ENCODE data around the gene EPYC. TPM values are rescaled to one million over a fixed set of nuclear protein-coding genes. Genes with fewer than 3 reads are reported as not detected.

Gene EPYC
- polyA plus RNA-seq, 1 experiment: 0.11 TPM

DNA sequence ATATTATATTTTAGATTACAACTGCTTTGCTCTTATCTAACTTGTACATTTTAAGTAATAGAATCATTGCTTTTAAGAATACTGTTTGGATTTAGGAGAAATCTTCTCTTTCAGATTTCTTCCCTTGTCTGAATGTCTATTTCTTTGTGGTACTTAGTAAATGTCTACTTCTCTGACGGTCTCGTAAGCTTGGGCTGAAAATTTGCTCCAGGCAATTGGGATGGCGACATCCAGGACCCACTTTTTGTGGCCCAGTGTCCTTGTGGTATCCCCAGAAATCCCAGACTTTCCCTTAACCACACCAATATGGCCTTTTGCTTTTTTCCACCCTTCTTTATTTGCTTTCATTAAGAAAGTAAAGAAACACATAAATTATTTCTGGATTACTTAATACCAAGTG, 25.8 kb downstream of the EPYC start:
- Histone ChIP-seq H3K27ac (ENCODE audit: low read depth, low read length) (no peak overlapping the region), H3K4me3 (ENCODE audit: low read depth, low read length) (no peak overlapping the region), H3K9me3 (ENCODE audit: control insufficient read depth, insufficient read depth, low read length) (no peaks in the 10 kb centered on the region), H3K27me3 (ENCODE audit: control insufficient read depth, insufficient read depth, low read length) (no peaks in the 10 kb centered on the region)
- CTCF ChIA-PET: interaction anchor here (0.6 to 4.9 kb wide), 64 partner anchors 10 to 1288 kb away, joined by 3 to 97 read pairs (median 4); partner anchors contain the start of gene LUM
- DNase-seq (ENCODE audit: low read depth, low spot score): no peak
- POLR2A ChIA-PET: interaction anchor here (0.7 to 1.1 kb wide), 2 partner anchors 192 to 236 kb away, joined by 3 to 4 read pairs; no protein-coding TSS in a partner anchor
- TF ChIP-seq, protein P1, sequence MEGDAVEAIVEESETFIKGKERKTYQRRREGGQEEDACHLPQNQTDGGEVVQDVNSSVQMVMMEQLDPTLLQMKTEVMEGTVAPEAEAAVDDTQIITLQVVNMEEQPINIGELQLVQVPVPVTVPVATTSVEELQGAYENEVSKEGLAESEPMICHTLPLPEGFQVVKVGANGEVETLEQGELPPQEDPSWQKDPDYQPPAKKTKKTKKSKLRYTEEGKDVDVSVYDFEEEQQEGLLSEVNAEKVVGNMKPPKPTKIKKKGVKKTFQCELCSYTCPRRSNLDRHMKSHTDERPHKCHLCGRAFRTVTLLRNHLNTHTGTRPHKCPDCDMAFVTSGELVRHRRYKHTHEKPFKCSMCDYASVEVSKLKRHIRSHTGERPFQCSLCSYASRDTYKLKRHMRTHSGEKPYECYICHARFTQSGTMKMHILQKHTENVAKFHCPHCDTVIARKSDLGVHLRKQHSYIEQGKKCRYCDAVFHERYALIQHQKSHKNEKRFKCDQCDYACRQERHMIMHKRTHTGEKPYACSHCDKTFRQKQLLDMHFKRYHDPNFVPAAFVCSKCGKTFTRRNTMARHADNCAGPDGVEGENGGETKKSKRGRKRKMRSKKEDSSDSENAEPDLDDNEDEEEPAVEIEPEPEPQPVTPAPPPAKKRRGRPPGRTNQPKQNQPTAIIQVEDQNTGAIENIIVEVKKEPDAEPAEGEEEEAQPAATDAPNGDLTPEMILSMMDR (IDR thresholded peaks at IDR 0.05; ENCODE audit: low read depth, low read length): no peak

DNA sequence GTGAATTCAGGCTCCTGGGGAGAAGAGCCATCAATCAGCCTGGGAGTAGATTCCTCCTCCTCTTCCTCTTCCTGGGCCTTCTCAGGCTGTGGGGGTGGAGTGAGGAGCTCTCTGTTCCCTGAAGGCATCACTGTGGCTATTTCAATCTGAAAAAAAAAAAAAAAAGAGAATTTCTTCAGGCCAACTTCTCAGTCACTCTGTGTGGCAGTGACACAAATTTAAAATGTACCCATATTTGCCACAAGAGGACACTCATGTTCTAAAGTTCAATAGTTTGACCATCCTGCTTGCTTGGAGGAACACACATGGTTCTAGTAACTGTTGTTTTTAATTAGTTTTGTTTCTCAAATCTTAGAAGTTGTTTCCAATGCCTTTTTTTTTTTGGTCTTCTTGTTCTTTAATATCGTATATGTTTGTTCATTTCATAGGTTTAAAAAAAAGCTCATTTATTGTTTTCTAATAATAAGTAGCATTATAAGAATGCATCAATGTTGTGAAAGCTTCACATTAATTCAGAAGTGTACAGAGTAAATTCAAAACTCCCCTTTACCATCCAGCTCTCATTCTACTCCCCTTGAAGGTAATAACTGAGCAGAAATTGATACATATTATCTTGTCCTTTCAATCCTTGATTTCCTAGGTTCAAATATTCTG, 26.5 kb downstream of the EPYC start:
- Histone ChIP-seq H3K27ac (ENCODE audit: low read depth, low read length) (no peak overlapping the region), H3K4me3 (ENCODE audit: low read depth, low read length) (no peak overlapping the region), H3K27me3 (ENCODE audit: control insufficient read depth, insufficient read depth, low read length) (no peaks in the 10 kb centered on the region), H3K9me3 (ENCODE audit: control insufficient read depth, insufficient read depth, low read length) (no peaks in the 10 kb centered on the region)
- ChIA-PET CTCF (interaction anchor here (0.6 to 4.9 kb wide), 88 partner anchors 8 to 1523 kb away, joined by 3 to 97 read pairs (median 4); partner anchors contain the start of gene LUM), POLR2A (interaction anchor here (0.7 kb wide), 2 partner anchors 31 to 237 kb away, joined by 3 to 4 read pairs; no protein-coding TSS in a partner anchor)
- DNase-seq (ENCODE audit: low read depth, low spot score): peak; percentile 56
- TF ChIP-seq, protein P1 (IDR thresholded peaks at IDR 0.05; ENCODE audit: low read depth, low read length): peak; percentile 79

- POLR2A ChIA-PET: no interaction called here
- DNase-seq (ENCODE audit: low read depth, low spot score): no peak
Measured at GRCh38 chr12:90977224-90977623, 27.5 kb downstream of the EPYC start.

DNA sequence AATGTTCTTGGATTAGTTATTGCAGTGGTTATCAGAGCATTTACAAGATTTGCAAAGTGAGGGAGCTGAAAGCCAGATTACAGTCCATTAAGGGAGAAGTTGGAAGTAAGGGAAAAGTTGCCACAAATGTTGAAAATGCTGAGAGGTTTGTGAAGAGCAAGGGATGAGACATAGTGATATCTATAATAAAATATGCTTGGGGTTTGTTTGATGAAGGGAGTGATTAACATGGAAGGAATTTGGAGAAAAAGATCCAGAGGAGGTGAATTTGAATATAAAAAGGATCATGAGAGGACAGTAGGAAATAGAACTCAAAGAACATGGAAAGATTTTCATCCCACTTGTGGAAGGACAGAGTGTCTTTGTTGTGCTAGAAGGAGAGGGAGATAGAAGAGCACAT, 30.5 kb downstream of the EPYC start:
- CTCF ChIA-PET: interaction anchor here (1.0 kb wide), 1 partner anchor 15 kb away, joined by 5 read pairs; no protein-coding TSS in a partner anchor
- no peak for DNase-seq (ENCODE audit: low read depth, low spot score)
- H3K27ac ChIP-seq (ENCODE audit: low read depth, low read length): no peak overlapping the region
- no peak overlapping the region for H3K4me3 ChIP-seq (ENCODE audit: low read depth, low read length)
- POLR2A ChIA-PET: no interaction called here
- TF ChIP-seq, protein P1 (IDR thresholded peaks at IDR 0.05; ENCODE audit: low read depth, low read length): no peak
- no peaks in the 10 kb centered on the region for H3K9me3 ChIP-seq (ENCODE audit: control insufficient read depth, insufficient read depth, low read length)
- H3K27me3 ChIP-seq (ENCODE audit: control insufficient read depth, insufficient read depth, low read length): no peaks in the 10 kb centered on the region

More at GRCh38 chr12:90977224-90977623, 27.5 kb downstream of the EPYC start:
- Histone ChIP-seq H3K4me3 (ENCODE audit: low read depth, low read length) (no peak overlapping the region), H3K27ac (ENCODE audit: low read depth, low read length) (no peak overlapping the region), H3K27me3 (ENCODE audit: control insufficient read depth, insufficient read depth, low read length) (no peaks in the 10 kb centered on the region), H3K9me3 (ENCODE audit: control insufficient read depth, insufficient read depth, low read length) (no peaks in the 10 kb centered on the region)
- CTCF ChIA-PET: interaction anchor here (0.8 to 4.9 kb wide), 21 partner anchors 9 to 404 kb away, joined by 3 to 97 read pairs (median 9); partner anchors contain the start of gene LUM
- TF ChIP-seq, protein P1 (IDR thresholded peaks at IDR 0.05; ENCODE audit: low read depth, low read length): no peak

- ChIA-PET POLR2A (no interaction called here), CTCF (no interaction called here)
- TF ChIP-seq, protein P1 (IDR thresholded peaks at IDR 0.05; ENCODE audit: low read depth, low read length): no peak
- H3K4me3 ChIP-seq (ENCODE audit: low read depth, low read length): no peak overlapping the region
- no peaks in the 10 kb centered on the region for H3K27me3 ChIP-seq (ENCODE audit: control insufficient read depth, insufficient read depth, low read length)
- no peak overlapping the region for H3K27ac ChIP-seq (ENCODE audit: low read depth, low read length)
- H3K9me3 ChIP-seq (ENCODE audit: control insufficient read depth, insufficient read depth, low read length): no peaks in the 10 kb centered on the region
- DNase-seq (ENCODE audit: low read depth, low spot score): no peak
Measured at GRCh38 chr12:90972226-90972625, 32.5 kb downstream of the EPYC start.
